Ectodermal cell (in vitro differentiated cells): ENCODE data around the gene SMIM24.

Experiments used
- H3K27ac ChIP-seq: 2 replicates; pipeline ENCODE4 v1.7.0; 2013; ENCODE audit warnings: mild to moderate bottlenecking, low read depth, low read length; ENCODE audit not compliant: insufficient read depth, poor library complexity, severe bottlenecking
- H3K27me3 ChIP-seq: 2 replicates; pipeline ENCODE4 v1.7.0; 2013; ENCODE audit warnings: mild to moderate bottlenecking, low read length; ENCODE audit not compliant: insufficient read depth, control insufficient read depth, poor library complexity, severe bottlenecking
- H3K36me3 ChIP-seq: one replicate; pipeline ENCODE4 v1.7.0; 2013; ENCODE audit warnings: low read length; ENCODE audit not compliant: control insufficient read depth, insufficient read depth
- H3K4me1 ChIP-seq: one replicate; pipeline ENCODE4 v1.7.0; 2013; ENCODE audit warnings: low read length; ENCODE audit not compliant: control insufficient read depth, insufficient read depth
- H3K4me3 ChIP-seq: 2 replicates; pipeline ENCODE4 v1.7.0; 2013; ENCODE audit warnings: low read depth, low read length, control low read depth; ENCODE audit not compliant: insufficient read depth
- H3K9me3 ChIP-seq: 2 replicates; pipeline ENCODE4 v1.7.0; 2013; ENCODE audit warnings: mild to moderate bottlenecking, low read length, moderate library complexity; ENCODE audit not compliant: control insufficient read depth
- WGBS, 2 experiments: methylation state at CpG; one replicate each; pipeline ENCODE4 v1.1.7; 2013; ENCODE audit warnings: missing lambda C conversion rate in 2 of 2; 5-methylcytosine and 5-hydroxymethylcytosine counted together

SMIM24 gene

GRCh38 chr19:3506384-3507340 is 26.3 kb upstream of the SMIM24 start:
- no peaks in the 10 kb centered on the region for H3K27me3 ChIP-seq
- H3K36me3 ChIP-seq: peaks cover 8% of the 10 kb centered on the region
- no peak overlapping the region for H3K27ac ChIP-seq
- no peaks in the 10 kb centered on the region for H3K4me1 ChIP-seq
- H3K4me3 ChIP-seq: peak overlapping the region; percentile 89
- WGBS, 2 experiments: 0% methylated on average over 68 to 69 of the region's 69 CpGs
- H3K9me3 ChIP-seq: no peaks in the 10 kb centered on the region

- 8% methylated on average over 79 of the region's 79 CpGs for WGBS, 2 experiments
- H3K4me3 ChIP-seq: peak within 1 kb of the TSS; percentile 89
- peaks cover 8% of the 10 kb centered on the region for H3K36me3 ChIP-seq
- H3K27ac ChIP-seq: peak within 1 kb of the TSS; percentile 46
- H3K4me1 ChIP-seq: no peaks in the 10 kb centered on the region
- H3K9me3 ChIP-seq: no peaks in the 10 kb centered on the region
- no peaks in the 10 kb centered on the region for H3K27me3 ChIP-seq
Observed at GRCh38 chr19:3505598-3506383, 25.5 kb upstream of the SMIM24 start, which contains the start of gene FZR1. Gene FZR1, plus strand, starts transcription at chr19:3506311. Its CDS starts 16,679 bp downstream, at chr19:3522990.

- H3K36me3 ChIP-seq: peaks cover 6% of the 10 kb centered on the region
- peaks cover 2% of the 10 kb centered on the region for H3K4me1 ChIP-seq
- H3K9me3 ChIP-seq: no peaks in the 10 kb centered on the region
- H3K27me3 ChIP-seq: no peaks in the 10 kb centered on the region
- H3K27ac ChIP-seq: no peak overlapping the region
- 95 to 96% methylated on average over 5 of the region's 5 CpGs for WGBS, 2 experiments
- H3K4me3 ChIP-seq: no peak overlapping the region
Observed at GRCh38 chr19:3504735-3505134, 24.4 kb upstream of the SMIM24 start.

- 92% methylated on average over 13 of the region's 13 CpGs for WGBS, 2 experiments
- no peaks in the 10 kb centered on the region for H3K27me3 ChIP-seq
- no peak overlapping the region for H3K4me3 ChIP-seq
- peaks cover 3% of the 10 kb centered on the region for H3K4me1 ChIP-seq
- H3K36me3 ChIP-seq: no peaks in the 10 kb centered on the region
- H3K9me3 ChIP-seq: no peaks in the 10 kb centered on the region
- no peak overlapping the region for H3K27ac ChIP-seq
Observed at GRCh38 chr19:3503036-3503572, 22.8 kb upstream of the SMIM24 start.

- WGBS, 2 experiments: 92 to 94% methylated on average over 3 of the region's 3 CpGs
- no peak overlapping the region for H3K4me3 ChIP-seq
- no peaks in the 10 kb centered on the region for H3K27me3 ChIP-seq
- H3K36me3 ChIP-seq: no peaks in the 10 kb centered on the region
- H3K9me3 ChIP-seq: no peaks in the 10 kb centered on the region
- H3K27ac ChIP-seq: no peak overlapping the region
- peaks cover 3% of the 10 kb centered on the region for H3K4me1 ChIP-seq
Observed at GRCh38 chr19:3501780-3502179, 21.5 kb upstream of the SMIM24 start.

- H3K4me3 ChIP-seq: peak within 1 kb of the TSS; percentile 98
- peak within 1 kb of the TSS; percentile 99 for H3K27ac ChIP-seq
- H3K27me3 ChIP-seq: no peaks in the 10 kb centered on the region
- 0% methylated on average over 52 of the region's 52 CpGs for WGBS, 2 experiments
- H3K36me3 ChIP-seq: peaks cover 7% of the 10 kb centered on the region
- peaks cover 3% of the 10 kb centered on the region for H3K4me1 ChIP-seq
- no peaks in the 10 kb centered on the region for H3K9me3 ChIP-seq
Observed at GRCh38 chr19:3500429-3501101, 20.2 kb upstream of the SMIM24 start, which contains the start of gene DOHH. Gene DOHH, minus strand, starts transcription at chr19:3500674. Its CDS starts 3,860 bp downstream, at chr19:3496814.

GRCh38 chr19:3499738-3500428 is 19.6 kb upstream of the SMIM24 start:
- peaks cover 7% of the 10 kb centered on the region for H3K36me3 ChIP-seq
- H3K9me3 ChIP-seq: no peaks in the 10 kb centered on the region
- no peaks in the 10 kb centered on the region for H3K27me3 ChIP-seq
- peaks cover 3% of the 10 kb centered on the region for H3K4me1 ChIP-seq
- peak overlapping the region; percentile 98 for H3K4me3 ChIP-seq
- H3K27ac ChIP-seq: peak overlapping the region; percentile 99
- WGBS, 2 experiments: 30 to 31% methylated on average over 18 of the region's 18 CpGs

GRCh38 chr19:3497757-3498520 is 17.6 kb upstream of the SMIM24 start:
- 93% methylated on average over 5 of the region's 5 CpGs for WGBS, 2 experiments
- Histone ChIP-seq H3K36me3 (peaks cover 10% of the 10 kb centered on the region), H3K27me3 (no peaks in the 10 kb centered on the region), H3K9me3 (no peaks in the 10 kb centered on the region), H3K27ac (no peak overlapping the region), H3K4me1 (peaks cover 3% of the 10 kb centered on the region), H3K4me3 (no peak overlapping the region)
